GM19193 (cell line): ENCODE data around the gene PDE4D.

Experiments used
- POLR2A ChIP-seq: IDR thresholded peaks from 4 replicates; pipeline ENCODE4 v1.6.1; 2011; ENCODE audit not compliant: insufficient read depth, insufficient read length; ENCODE audit errors: extremely low read depth

The PDE4D gene

DNA sequence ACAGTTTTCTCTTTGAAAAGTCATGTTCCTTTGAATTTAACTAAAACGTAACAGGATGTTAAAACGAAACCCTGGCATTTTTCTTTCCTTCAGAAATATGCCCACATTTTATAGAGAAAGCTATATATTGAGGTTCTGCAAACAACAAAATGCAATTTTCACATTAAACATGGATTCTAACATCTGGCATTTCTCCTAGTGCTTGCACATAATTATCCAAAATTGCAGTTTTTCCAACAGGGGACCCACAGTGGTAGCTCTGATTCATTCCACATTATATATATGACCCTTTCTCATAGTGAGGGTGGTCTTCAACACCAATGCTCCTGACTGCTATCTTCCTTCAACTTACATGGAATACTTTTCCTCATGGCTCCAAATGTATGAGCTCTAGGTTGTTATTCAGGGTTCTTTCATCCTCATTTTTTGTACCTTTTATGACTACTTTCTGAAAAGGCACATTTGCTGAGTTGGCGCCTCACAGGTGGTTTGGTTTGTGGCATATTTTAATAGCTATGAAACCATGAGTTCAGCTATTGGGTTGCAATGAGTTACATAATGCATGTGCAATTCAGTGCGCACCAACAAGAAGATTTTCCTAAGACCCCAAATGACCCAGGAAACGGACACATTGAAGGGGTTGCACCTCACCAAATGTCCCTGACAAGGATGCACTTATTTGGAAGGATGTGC, 758.9 kb downstream of the PDE4D start:
- TF ChIP-seq POLR2A, result no peak

DNA sequence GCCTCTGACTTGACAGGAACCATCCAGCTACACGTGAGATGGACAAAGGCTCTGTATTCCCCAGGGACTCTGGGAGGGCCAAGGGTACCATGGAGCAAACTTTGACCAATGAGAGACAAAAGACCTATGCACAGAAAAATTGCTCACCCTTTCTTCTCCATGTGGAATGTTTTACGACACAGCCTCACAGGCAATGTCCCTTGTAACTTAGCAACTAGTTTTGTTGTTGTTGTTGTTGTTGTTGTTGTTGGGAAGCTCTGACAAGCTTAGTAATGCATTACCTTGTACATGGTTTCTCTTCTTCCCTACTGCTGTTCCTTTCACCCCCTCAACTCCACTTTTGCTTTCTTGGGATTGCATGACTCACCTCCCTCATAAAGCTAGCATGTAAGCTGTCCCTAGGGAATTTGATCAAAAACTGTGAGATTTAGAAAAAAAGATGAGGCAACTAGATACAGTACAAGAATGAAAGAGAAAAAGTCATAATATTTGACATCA, 759.7 kb downstream of the PDE4D start:
- no peak for TF ChIP-seq POLR2A

DNA sequence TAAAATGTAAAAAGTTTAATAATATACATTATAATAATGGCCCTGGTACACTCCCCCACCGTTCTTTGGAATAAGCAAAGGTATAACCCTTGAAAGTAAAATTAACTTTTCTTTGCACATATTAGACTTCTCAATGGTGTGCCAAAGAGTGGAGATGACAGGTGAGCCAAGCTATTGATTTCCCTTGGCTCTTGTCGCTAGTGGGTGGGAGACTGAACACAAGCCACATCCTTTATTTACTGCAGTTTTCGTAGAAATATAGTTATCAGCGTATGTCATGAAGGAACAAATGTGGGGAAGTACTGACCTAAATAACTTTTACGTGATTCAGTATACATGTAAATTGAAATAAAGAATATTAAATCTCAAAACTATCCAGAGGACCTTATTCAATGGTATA, 761.4 kb downstream of the PDE4D start:
- TF ChIP-seq POLR2A, result no peak

DNA sequence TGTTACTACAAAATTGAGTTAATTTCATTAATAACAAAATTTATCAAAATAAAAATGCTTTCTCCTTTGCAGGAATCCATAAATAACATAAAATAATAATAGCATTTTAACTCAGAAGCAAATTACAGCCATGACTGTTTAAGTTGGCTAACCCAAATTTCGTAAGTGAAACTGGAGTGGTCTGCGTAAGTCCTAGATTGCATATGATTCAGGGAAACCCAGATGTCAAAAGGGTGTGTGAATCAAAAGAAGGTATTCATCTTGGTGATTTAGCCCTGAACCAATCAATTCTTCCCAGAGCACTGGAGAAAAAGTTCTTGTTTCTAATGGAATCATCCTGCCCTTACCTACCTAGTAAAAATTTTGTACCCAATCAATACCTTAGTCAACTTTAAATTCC, 763.1 kb downstream of the PDE4D start:
- no peak for TF ChIP-seq POLR2A

DNA sequence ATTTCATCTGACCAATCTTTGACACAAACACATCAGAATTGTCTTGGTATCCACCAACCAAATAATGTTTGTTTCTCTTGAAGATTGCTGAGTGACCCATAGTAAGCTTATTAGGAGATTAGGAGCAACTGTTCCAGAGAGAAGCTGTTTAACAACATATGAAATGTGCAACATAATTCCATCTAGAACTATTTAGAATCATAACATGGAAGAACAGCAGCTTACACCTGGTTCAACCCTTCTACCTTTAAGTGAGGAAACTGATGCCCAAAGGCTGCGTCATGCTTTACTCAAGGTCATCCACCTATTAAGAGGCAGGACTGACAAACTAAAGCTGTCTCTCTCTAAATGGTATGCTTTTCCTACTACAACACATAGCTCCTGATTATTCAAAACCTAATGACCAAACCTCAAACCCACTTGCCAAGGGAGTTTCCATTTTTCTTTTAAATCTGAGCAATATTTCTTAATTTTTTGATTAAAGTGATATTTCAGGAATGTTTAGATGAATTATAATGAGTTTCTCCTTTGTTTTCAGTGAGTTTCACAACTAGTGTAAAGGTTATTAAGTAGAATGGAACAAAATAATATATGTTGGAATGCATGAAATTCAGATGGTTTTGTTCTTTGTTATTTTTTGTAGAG, 764.8 kb downstream of the PDE4D start:
- TF ChIP-seq POLR2A, result no peak

DNA sequence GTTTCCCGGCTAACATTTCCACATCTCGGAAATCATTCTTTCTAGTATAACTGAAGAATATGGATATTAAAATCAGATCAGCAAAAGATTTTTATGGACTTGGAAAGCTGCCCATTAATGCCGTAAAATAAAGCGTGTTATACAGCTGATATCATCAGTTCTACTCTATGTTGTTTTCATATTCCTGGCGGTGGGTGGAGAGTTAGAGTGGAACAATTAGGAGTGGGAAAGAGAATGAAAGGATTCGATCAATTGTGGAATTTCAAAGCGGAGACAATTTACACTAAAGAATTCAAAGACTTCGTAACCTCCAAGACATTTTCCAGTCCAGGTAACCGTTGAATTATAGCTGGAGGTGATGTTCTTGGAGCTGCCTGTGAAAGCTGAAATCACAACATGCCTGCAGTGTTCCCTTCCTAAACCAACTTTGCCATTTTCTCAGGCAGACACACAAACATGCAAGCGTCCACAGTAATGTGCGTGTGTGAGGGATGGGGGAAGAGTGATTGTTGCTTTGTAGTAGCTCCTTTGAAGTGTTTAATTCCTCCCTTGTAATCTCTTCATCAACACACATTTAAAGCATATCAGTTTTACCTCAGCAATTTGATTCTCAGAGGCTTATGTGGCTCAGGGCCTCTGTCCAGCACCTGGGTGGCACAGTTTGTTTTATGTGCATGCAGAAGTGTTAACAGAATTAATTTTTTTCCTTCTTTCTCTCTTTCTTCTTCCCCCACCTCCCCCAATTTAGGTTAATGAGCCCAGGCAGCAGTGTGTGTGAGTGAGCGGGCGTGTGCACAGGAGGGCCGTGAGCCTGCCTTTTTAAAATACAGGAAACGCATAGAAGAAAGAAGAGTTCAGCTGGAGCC, 766.6 kb downstream of the PDE4D start:
- TF ChIP-seq POLR2A, result no peak

DNA sequence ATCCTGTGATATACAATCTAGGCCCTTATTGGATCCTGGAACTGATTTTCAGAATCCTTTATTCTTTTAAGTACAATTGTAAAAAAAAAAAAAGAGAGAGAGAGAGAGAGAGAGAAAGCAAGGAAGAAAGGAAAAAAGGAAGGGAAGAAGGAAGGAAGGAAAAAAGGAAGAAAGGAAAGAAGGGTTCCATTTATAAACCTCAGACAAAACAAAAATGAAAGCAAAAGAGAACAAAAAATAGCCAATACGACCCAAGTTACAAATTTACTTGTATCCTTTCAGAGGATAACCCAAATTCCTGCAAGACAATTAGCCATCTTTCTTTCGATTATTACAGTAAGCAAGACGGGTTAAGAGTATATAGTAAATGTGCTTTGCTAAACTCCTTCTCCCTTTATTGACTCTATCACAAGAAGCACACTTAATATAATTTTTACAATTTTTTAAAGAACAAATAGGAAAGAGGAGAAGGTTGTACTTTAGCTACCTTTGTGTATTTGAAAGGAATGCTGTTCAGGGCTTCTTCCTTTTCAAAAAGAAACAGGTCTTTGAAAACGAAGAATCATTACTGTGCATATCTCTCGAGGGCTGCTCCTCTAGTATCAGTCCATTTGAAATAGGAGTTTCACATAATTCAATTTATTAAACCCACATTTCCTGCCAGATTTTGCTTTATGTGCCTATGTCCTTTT, 767.4 kb downstream of the PDE4D start:
- no peak for TF ChIP-seq POLR2A

DNA sequence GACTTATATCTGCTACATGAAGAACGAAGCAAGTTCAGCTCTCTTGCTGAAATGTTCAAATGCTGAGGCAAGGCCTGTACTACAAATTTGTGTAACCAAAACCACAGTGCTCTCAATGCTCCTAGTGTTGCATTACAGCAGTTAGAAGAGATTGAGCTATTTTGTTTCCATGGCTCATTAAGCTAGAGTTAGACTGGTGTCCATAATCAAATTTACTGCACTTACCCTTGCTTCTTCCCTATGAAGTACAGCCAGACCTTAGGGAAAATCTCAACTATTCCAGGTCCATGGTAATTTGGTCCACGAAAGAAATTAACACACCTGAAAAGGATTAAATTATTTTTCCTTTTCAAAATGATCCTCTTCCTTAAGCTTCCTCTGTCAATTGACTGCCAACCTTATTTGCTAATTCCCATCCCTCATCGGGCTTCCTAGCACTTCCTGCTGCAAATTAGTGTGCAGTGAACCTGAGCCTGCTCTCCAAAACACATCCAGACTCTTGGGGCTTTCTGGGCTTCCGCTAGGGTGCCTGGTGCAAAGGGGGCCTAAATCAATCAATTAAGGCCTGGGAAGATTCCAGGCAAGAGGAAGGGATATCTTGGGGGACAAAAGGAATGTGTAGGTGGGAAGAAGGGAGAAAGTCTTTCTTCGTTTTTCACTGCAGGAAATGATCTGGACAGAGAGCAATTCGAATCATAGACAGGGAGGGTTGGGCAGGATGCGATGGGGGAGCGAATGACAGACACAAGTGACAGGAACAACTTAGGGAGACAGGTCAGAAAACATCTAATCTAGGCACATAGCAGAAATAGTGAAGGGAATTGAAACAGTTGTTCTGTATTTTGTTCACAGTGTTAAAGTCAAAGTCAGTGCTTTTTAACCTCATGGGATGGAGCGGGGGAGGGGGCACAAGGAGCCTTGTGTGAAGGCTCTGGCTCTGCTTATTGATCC, 768.2 kb downstream of the PDE4D start:
- TF ChIP-seq POLR2A, result no peak

DNA sequence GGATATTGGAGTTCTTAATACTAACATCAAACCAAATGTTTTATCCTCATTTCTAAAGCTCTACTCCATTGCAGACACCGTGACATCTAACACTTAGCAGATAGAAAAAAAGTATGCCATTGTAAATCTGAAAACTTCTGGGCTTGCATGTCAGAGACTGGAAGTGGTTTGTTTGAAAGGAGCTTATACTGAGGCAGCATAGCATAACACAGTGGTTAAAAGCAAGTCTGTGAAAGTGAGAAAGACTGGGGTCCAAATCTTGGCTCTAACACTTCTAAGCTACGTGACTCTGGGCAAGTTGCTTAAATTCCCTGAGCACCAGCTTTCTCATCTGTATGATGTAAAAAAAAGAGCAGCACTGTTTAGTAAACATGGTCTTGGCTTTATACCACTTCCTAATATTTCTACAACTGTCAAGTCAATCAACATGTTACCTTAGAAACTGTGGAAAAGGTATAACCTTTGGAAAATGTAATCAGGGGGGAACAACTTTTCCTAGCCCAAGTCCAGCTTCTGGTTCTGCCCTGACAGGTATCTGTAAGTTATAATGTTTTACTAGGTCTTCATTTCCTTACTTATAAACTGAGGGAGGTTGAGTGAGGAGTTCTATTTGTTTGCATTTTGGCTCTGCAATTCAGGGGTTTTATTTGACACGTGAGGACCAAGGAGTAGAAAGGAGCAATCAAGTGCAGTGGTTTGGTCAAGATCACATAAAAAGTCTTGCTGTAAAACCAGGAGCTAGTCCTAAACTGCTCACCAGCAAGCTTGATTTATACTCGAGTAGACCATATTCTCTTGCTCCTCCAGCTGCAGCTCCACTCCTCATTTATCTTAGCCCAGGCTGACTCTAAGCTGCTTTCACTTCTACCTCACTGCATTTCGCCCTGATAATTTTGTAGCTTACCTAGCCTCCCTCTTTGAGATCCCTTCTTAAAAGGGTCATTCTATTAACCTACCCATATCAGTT, 769.6 kb downstream of the PDE4D start:
- no peak for TF ChIP-seq POLR2A

DNA sequence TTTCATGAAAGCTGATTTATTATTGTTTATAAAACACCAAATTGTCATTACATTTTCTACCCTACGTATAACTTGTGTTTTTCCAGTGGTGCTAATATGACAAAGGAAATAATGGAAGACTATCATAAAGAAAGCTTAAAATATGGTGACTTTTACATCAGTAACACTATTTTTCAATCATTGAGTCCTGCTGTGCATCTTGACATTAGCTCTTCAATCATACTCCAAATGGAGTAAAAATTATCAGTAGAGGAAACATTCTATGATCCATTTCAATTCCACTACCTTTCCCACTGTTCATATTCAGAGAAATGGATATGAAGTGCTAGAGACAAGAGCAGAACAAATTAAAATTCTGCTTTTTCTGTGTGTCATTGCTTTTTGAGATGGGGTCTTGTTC, 774.0 kb downstream of the PDE4D start:
- TF ChIP-seq POLR2A, result no peak

DNA sequence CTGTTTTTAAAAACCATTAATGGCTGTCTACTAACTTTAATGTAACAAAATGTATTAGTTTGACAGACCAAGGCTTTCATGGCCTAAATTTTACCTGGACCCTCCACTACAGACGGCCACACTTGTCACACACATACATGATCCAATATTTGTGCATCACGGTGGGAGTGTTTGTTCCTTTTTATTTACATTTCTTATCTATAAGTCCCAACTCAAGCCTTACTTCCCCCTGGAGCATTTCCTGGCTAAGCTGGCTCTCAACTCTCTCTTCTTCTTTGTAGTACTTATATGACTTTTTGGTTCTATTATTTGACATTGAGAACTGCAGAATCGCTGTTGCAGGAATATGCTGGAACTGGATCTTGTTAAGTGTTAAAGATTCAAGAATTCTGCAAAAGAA, 776.2 kb downstream of the PDE4D start:
- no peak for TF ChIP-seq POLR2A

DNA sequence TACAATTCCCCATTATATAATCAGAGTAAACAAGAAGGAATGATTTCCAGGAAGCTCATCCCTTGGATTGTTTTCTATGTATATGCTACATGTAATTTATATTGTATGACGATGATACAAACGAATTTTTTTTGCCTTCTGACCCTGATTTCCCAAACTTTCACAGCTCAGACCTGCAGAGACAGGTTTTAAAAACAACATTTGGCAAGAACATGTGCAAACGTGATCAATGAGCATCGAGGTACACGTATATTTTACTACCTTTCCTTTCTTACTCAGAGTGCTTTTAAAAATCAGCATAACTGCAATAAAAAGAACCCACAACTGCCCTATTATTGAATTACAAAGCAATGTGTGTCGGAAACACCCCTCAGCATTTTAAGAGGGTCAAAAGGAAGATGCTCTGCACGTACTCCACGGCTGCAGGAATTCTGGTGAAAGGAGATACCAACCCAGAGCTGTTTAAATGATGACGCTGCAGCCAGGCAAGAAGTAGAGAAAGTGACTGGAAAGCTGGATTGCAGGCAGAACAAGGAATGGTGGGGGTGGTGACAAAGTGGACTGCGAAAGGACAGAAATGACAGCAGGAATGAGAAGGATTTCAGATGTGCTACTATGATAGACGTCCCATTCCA, 777.2 kb downstream of the PDE4D start:
- TF ChIP-seq POLR2A, result no peak
